GM12892 (cell line): ENCODE data around the gene ACVR2B.

ENCODE experiments used
- POLR2A ChIP-seq: IDR thresholded peaks from 2 replicates; pipeline ENCODE4 v1.6.1; 2011; ENCODE audit warnings: low read depth, low read length, control low read depth
- POLR2AphosphoS5 ChIP-seq: IDR thresholded peaks from 2 replicates; pipeline ENCODE4 v1.6.1; 2011; ENCODE audit warnings: low read depth, low read length, control low read depth
- TAF1 ChIP-seq: IDR thresholded peaks from 2 replicates; pipeline ENCODE4 v1.6.1; 2011; ENCODE audit warnings: low read depth, mild to moderate bottlenecking, control low read depth, low read length, borderline replicate concordance

DNA sequence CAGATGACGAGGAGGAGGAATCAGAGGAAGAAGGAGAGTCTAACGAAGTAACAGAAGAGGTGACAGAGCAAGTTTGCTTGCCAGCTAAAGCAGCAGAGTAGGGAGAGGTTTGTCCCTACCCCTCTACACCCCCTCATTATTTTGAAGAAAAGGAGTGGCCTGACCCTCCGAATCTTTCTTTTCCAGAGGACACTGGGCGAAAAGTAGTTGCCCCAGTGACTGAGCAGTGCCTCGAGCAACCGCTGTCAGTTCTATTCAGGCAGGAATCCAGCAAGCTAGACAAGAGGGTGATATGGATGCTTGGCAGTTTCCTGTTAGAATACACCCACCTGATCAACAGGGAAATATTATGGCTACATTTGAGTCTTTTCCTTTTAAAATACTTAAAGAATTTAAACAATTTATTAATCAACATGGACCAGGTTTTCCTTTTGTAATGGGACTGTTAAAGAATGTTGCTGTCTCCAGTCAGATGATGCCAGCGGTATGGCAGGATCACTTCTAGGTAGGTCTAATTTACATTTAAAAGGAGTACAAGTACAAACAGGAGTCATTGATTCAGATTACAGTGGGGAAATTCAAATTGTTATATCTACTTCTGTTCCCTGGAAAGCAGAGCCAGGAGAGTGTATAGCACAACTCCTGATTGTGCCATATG is 31.9 kb upstream of the ACVR2B start:
- no peak for TF ChIP-seq TAF1
- TF ChIP-seq POLR2AphosphoS5 = no peak
- TF ChIP-seq POLR2A = no peak
